HG03060 (cell line): ENCODE data around the gene CCDC171.
"Not testable (repeated sequence)": the region's sequence is repeated elsewhere in the genome, so short reads cannot be mapped to it uniquely, and the experiment has no call there.

Experiments
- ATAC-seq: cut with Tn5 transposase; IDR thresholded peaks from one replicate; pipeline ENCODE4 v1.9.1; 2021; ENCODE audit warnings: low read depth, moderate number of reproducible peaks; ENCODE audit not compliant: unreplicated experiment

The CCDC171 gene

DNA sequence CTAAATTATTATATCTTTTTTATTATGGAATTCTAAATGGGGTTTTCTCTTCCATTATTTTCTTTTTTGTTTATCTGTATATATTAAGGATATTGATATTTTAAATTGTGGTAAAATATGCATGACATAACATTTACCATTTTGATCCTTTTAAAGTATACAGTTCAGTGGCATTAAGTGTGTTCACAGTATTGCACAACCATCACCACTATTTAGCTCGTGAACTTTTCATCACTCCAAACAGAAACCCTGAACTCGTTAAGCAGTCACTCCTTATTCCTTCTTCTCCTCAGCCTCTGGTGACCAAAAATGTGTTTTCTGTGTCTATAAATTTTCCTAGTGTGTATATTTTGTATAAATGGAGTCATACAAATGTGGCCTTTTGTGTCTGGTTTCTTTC, 188.2 kb downstream of the CCDC171 start:
- ATAC-seq: no peak

- peak; percentile 86 for ATAC-seq
Observed at GRCh38 chr9:15743512-15743911, 190.7 kb downstream of the CCDC171 start.

DNA sequence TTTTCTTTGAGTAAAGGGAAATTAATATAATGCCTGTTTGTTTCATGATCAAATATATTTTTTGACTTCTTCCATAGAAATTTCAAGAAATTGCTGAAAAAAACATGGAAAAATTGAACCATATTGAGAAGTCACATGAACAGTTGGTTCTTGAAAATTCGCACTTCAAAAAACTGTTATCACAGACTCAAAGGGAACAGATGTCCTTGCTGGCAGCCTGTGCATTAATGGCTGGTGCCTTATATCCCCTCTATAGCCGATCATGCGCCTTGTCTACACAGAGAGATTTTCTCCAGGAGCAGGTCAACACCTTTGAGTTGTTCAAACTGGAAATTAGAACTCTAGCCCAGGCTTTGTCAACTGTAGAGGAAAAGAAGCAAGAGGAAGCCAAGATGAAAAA, 191.4 kb downstream of the CCDC171 start:
- ATAC-seq: no peak

- ATAC-seq: no peak
Observed at GRCh38 chr9:15746905-15747304, 194.1 kb downstream of the CCDC171 start.

DNA sequence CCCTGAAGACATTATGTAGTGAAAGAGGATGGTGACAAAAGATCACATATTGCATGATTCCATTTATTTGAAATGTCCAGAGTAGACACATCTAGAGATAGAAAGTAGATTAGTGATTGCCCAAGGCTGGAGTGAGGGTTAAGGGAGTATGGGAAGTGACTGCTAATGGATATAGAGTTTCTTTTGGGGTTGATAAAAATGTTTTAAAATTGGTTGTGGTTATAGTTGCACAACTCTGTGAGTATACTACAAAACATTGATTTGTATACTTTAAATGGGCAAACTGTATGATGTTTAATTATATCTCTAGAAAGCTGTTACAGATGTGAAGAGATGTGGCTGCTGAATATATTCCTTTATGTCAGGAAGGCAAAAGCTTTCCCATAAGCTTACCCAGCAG, 202.8 kb downstream of the CCDC171 start:
- no peak for ATAC-seq

DNA sequence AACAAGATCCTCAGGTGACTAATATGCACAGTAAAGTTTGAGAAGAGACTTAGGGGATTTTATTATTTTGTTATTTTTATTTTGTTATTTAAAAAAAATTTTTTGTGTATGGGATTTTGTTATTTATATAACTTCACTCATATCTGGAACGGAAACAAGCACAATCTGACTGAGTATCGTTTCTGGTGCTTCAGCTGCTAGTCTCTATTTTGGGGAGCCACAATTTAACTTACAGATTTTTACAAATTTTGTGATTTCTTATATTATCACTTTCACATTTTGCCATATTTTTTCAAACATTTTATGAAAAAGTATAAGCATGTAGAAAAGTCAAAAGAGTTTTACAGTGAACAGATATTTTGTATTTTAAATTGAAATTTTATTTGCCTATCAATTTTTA, 208.7 kb downstream of the CCDC171 start:
- no peak for ATAC-seq

DNA sequence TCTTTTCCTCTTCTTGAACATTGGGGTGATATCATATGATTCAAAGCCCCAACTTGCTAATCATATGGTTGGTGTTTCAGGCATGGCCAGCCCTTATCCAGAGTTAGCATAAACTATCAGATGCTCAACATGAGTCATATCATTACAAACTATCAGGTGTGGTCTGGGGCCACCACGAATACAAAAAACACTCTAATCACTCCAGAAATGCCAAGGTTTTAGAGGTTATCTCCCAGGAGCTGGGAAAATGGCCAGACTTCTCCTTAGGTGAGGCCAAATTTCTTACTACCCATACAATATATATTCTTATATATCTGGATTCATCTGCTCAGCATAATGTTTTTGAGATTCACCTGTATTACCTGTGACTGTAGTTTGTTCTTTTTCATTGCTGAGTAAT, 210.5 kb downstream of the CCDC171 start:
- no peak for ATAC-seq

DNA sequence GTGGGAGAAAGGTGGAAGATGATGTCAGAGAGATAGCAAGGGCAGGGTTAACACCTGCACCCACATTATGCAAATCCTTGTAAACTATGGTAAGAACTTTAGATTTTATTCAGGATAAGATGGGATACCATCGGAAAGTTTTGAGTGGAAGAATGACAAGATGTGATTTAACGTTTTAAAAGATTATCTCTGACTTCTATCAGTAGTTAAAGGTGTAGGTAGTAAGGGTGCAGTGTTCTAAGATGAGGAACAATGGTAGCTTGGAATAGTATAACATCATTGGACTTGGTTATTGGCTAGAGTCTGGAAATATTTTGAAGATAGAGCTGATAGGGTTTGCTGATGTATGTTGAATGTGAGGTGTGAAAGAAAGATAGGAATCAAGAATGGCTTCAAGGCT, 211.3 kb downstream of the CCDC171 start:
- ATAC-seq: no peak

DNA sequence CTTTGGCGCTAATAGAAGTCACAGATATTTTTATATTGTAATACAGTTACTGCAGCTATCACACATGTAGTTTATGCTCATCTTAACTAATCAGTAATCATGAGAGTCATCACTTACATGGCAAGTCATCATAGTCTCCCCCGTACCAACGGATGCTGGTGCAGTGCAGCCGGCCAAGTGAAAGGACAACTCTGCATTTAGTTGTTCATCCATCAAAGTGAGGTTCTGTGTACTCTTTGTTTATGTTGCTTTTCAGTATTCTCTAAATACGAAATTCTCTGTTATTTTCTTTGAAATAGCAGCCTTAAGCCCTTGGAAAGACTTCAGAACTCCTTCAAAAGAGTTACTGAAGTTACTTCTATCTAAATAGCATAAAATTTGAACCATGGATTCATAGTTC, 216.7 kb downstream of the CCDC171 start:
- no peak for ATAC-seq

- ATAC-seq: no peak
Observed at GRCh38 chr9:15778861-15779260, 226.0 kb downstream of the CCDC171 start.

- ATAC-seq: no peak
Observed at GRCh38 chr9:15782106-15782505, 229.3 kb downstream of the CCDC171 start.

DNA sequence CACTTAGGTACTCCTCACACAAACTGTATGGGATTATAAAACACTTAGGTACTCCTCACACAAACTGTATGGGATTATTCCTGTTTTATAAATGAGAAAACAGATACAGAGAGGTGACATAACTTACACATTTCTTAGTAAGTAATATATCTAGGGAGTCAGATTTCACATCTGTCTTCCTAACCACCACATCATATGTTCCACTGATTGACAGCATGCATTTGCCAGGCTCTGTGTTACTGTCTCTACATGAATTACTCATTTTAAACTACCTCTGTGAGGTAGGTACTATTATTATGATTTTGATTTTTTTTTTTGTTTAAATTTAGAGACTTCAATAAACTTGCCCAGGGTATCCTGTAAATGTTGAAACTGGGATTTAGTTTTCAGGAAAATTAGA, 232.7 kb downstream of the CCDC171 start:
- ATAC-seq: no peak

GRCh38 chr9:15786616-15787015, 233.8 kb downstream of the CCDC171 start:
- no peak for ATAC-seq

DNA sequence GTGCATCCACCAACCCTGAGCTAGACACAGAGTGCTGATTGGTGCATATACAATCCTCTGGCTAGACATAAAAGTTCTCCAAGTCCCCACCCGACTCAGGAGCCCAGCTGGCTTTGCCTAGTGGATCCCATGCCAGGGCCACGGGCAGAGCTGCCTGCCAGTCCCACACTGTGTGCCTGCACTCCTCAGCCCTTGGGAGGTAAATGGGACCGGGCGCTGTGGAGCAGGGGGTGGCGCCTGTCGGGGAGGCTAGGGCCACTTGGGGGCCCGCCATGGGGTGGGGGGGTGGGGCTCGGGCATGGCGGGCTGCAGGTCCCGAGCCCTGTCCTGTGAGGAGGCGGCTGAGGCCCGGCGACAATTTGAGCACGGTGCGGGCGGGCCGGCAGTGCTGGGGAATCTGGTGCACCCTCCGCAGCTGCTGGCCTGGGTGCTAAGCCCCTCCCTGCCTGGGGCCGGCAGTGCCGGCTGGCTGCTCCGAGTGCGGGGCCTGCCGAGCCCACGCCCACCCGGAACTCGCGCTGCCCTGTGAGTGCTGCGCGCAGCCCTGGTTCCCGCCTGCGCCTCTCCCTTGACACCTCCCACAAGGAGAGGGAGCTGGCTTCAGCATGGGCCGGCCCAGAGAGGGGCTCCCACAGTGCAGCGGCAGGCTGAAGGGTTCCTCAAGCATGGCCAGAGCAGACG, 257.5 kb downstream of the CCDC171 start:
- ATAC-seq: not testable (repeated sequence)

GRCh38 chr9:15813076-15813475, 260.2 kb downstream of the CCDC171 start:
- no peak for ATAC-seq

DNA sequence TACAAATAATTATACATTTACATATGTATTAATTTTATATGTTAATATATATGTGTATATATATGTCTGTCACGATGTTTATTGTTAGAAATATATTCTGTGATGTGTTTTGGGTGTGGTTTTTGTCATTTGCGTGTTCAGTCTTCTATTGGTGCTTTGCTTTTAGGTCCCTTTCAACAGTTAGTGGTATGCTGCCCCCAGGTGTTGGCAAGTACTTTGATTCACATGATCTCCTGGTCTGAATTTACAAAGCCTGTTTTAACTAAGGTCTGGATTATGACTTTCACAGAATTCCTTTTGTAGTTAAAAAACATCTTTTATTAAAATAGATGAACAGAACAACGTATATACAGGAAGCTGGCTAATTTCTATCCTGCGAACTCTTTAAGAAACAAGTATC, 271.5 kb downstream of the CCDC171 start:
- ATAC-seq: no peak

GRCh38 chr9:15831384-15831783, 278.5 kb downstream of the CCDC171 start:
- ATAC-seq: no peak

DNA sequence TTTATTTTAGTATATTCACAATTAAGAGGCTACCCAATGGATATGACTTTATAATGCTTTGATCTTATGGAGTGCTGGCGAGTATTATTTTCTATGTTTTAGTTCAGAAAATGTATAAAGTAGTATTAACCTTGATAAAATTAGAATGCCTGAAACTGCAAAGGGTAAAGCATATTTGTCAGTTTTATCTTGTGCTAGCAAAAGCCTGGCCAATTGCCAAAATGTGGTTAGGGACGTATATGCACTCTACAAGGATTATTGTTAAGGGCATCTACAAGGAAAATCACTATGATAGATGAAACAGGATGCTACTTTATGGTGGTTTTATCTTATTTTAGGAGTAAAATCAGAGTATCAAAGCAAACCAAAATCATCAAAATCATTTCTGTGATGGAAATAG, 281.7 kb downstream of the CCDC171 start:
- no peak for ATAC-seq

DNA sequence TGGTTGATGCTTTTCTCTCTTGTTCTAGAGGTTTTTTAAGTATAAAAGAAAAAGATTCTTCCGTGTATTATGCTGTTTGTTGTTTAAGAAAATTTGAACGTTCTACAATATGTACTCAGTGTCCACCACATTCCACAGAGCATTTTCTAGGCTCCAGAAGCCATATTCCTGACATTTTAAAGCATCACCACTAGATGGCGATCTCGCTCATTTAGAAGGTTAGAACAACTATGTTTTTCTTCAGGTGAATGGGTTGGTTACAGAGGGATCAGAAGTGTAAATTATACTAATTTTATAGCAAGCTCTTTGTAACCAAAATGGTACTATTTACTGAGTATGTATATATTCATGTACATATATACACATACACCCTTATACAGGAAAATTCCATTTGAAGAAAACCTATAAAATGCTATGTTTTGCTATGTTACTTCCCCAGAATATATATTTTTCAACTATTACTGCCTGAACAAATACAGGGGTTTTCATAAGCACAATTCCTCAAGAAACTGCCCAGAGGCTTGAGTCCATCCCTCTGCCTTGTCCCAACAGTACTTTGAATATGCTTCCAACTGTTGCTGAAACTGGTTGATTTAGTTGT, 284.3 kb downstream of the CCDC171 start:
- peak; percentile 62 for ATAC-seq

GRCh38 chr9:15842051-15842450, 289.2 kb downstream of the CCDC171 start:
- ATAC-seq: no peak

DNA sequence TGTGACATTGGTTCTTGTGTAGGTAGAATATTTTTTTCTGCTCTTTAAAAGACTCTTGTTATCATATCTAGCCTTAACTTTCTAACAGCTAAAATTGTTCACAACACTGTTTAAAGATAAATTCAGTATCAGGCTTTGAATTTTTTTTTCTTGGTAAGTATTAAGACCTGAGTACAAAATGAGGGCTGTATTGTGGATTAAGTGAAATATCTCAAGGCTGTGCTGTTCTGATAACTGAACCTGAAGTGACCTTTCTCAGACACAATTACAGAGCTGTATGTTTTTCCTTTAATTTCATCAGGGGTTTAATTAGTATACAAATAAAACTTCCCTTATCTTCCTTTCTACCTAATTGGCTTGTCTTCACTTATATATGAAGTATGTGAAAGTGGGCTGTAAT, 290.5 kb downstream of the CCDC171 start:
- no peak for ATAC-seq

DNA sequence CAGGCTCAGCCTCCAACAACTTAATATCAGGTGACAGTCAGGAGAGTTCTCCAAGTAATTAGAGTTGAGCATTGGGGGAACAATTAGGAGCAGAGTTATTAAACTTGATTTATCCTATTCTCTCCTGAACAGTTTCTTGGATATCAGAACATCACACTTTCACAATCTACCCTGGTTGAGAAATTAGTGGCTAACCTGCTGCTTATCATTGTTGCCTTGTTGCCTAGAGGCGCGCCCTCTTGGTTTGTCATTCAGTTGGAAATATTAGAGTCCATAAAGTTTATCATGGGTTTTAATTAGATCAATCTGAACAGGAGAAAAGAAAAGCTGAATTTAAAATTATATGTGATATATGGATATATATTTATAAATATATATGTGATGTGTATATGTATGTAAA, 291.1 kb downstream of the CCDC171 start:
- ATAC-seq: no peak

GRCh38 chr9:15846611-15847010, 293.8 kb downstream of the CCDC171 start:
- no peak for ATAC-seq
